ENCODE data around the gene FAT2.
"Not testable (repeated sequence)": the region's sequence is repeated elsewhere in the genome, so short reads cannot be mapped to it uniquely, and the experiment has no call there.

The FAT2 gene

GRCh38 chr5:151580858-151581257 lies 10.3 kb downstream of the FAT2 start:
- no peaks in the 10 kb centered on the region for H3K9me3 ChIP-seq (ENCODE audit: insufficient read depth, low read length, severe bottlenecking)
- no peak for DNase-seq
- H3K27ac ChIP-seq (ENCODE audit: low read length) = no peak overlapping the region
- no peaks in the 10 kb centered on the region for H3K4me1 ChIP-seq (ENCODE audit: insufficient read depth, low read length)
- ATAC-seq (ENCODE audit: insufficient read depth, low read depth) = no peak
- H4K20me1 ChIP-seq (ENCODE audit: insufficient read depth, low read length) = no peaks in the 10 kb centered on the region
- no peaks in the 10 kb centered on the region for H3K79me2 ChIP-seq (ENCODE audit: insufficient read depth, low read length)
- H3K9ac ChIP-seq (ENCODE audit: low read depth, low read length) = no peak overlapping the region
- H3K4me2 ChIP-seq (ENCODE audit: insufficient read depth, low read length) = no peak overlapping the region
- H2AFZ ChIP-seq (ENCODE audit: low read depth, low read length) = no peak overlapping the region
- H3K27me3 ChIP-seq (ENCODE audit: insufficient read depth, low read length, poor library complexity) = peaks cover 7% of the 10 kb centered on the region
- H3K4me3 ChIP-seq (ENCODE audit: low read depth in 1 of 2, low read length in 2 of 2) = no peak overlapping the region
- H3K36me3 ChIP-seq (ENCODE audit: insufficient read depth, low read length) = no peaks in the 10 kb centered on the region
- TF ChIP-seq CTCF (IDR thresholded peaks at IDR 0.05; ENCODE audit: borderline replicate concordance, extremely low read depth, low read length, poor library complexity, severe bottlenecking) (no peak), EZH2 (IDR thresholded peaks at IDR 0.05; ENCODE audit: borderline replicate concordance, low read depth, low read length, severe bottlenecking) (no peak)

GRCh38 chr5:151580239-151580638 lies 10.9 kb downstream of the FAT2 start:
- H3K27me3 ChIP-seq (ENCODE audit: insufficient read depth, low read length, poor library complexity) = peaks cover 11% of the 10 kb centered on the region
- H3K9ac ChIP-seq (ENCODE audit: low read depth, low read length) = no peak overlapping the region
- DNase-seq (no peak), ATAC-seq (ENCODE audit: insufficient read depth, low read depth) (no peak)
- H3K4me1 ChIP-seq (ENCODE audit: insufficient read depth, low read length) = no peaks in the 10 kb centered on the region
- H3K4me2 ChIP-seq (ENCODE audit: insufficient read depth, low read length) = no peak overlapping the region
- no peaks in the 10 kb centered on the region for H4K20me1 ChIP-seq (ENCODE audit: insufficient read depth, low read length)
- TF ChIP-seq CTCF (IDR thresholded peaks at IDR 0.05; ENCODE audit: borderline replicate concordance, extremely low read depth, low read length, poor library complexity, severe bottlenecking) (no peak), EZH2 (IDR thresholded peaks at IDR 0.05; ENCODE audit: borderline replicate concordance, low read depth, low read length, severe bottlenecking) (no peak)
- no peak overlapping the region for H3K4me3 ChIP-seq (ENCODE audit: low read depth in 1 of 2, low read length in 2 of 2)
- H3K27ac ChIP-seq (ENCODE audit: low read length) = no peak overlapping the region
- H3K36me3 ChIP-seq (ENCODE audit: insufficient read depth, low read length) = no peaks in the 10 kb centered on the region
- no peaks in the 10 kb centered on the region for H3K79me2 ChIP-seq (ENCODE audit: insufficient read depth, low read length)
- H3K9me3 ChIP-seq (ENCODE audit: insufficient read depth, low read length, severe bottlenecking) = no peaks in the 10 kb centered on the region
- H2AFZ ChIP-seq (ENCODE audit: low read depth, low read length) = no peak overlapping the region

GRCh38 chr5:151579146-151579545 lies 12.0 kb downstream of the FAT2 start:
- DNase-seq; H3K79me2 ChIP-seq (ENCODE audit: insufficient read depth, low read length); H3K4me2 ChIP-seq (ENCODE audit: insufficient read depth, low read length); H3K9me3 ChIP-seq (ENCODE audit: insufficient read depth, low read length, severe bottlenecking); H3K27ac ChIP-seq (ENCODE audit: low read length); H3K36me3 ChIP-seq (ENCODE audit: insufficient read depth, low read length); ATAC-seq (ENCODE audit: insufficient read depth, low read depth); H3K4me1 ChIP-seq (ENCODE audit: insufficient read depth, low read length); H4K20me1 ChIP-seq (ENCODE audit: insufficient read depth, low read length); H3K9ac ChIP-seq (ENCODE audit: low read depth, low read length); H2AFZ ChIP-seq (ENCODE audit: low read depth, low read length); H3K4me3 ChIP-seq (ENCODE audit: low read depth in 1 of 2, low read length in 2 of 2): not testable (repeated sequence)
- peaks cover 20% of the 10 kb centered on the region for H3K27me3 ChIP-seq (ENCODE audit: insufficient read depth, low read length, poor library complexity)

GRCh38 chr5:151578326-151579025 lies 12.7 kb downstream of the FAT2 start:
- Histone ChIP-seq H3K4me2 (ENCODE audit: insufficient read depth, low read length) (no peak overlapping the region), H3K9me3 (ENCODE audit: insufficient read depth, low read length, severe bottlenecking) (no peaks in the 10 kb centered on the region), H3K27ac (ENCODE audit: low read length) (no peak overlapping the region), H3K4me1 (ENCODE audit: insufficient read depth, low read length) (no peaks in the 10 kb centered on the region), H3K36me3 (ENCODE audit: insufficient read depth, low read length) (no peaks in the 10 kb centered on the region), H2AFZ (ENCODE audit: low read depth, low read length) (no peak overlapping the region), H3K27me3 (ENCODE audit: insufficient read depth, low read length, poor library complexity) (peaks cover 25% of the 10 kb centered on the region), H4K20me1 (ENCODE audit: insufficient read depth, low read length) (no peaks in the 10 kb centered on the region), H3K9ac (ENCODE audit: low read depth, low read length) (no peak overlapping the region), H3K4me3 (ENCODE audit: low read depth in 1 of 2, low read length in 2 of 2) (no peak overlapping the region), H3K79me2 (ENCODE audit: insufficient read depth, low read length) (no peaks in the 10 kb centered on the region)
- ATAC-seq (ENCODE audit: insufficient read depth, low read depth) = no peak
- TF ChIP-seq EZH2 (IDR thresholded peaks at IDR 0.05; ENCODE audit: borderline replicate concordance, low read depth, low read length, severe bottlenecking) = no peak
- TF ChIP-seq CTCF (IDR thresholded peaks at IDR 0.05; ENCODE audit: borderline replicate concordance, extremely low read depth, low read length, poor library complexity, severe bottlenecking) = no peak
- DNase-seq = no peak
